Measurements from ENCODE around the gene EZH2.
A peak's percentile ranks its signal among the peaks of the same experiment; 100 is the strongest.

EZH2 gene

GRCh38 chr7:148884299-148885022 lies 370 bp upstream of the EZH2 start:
- no peak for TF ChIP-seq CTCF (IDR thresholded peaks at IDR 0.05; ENCODE audit: low read length, missing control alignments)
- peak; percentile 91 for DNase-seq (ENCODE audit: low read depth)
- H3K4me3 ChIP-seq (replicated peaks; ENCODE audit: low read depth, low read length) = peak overlapping the region; percentile 79

GRCh38 chr7:148883266-148884048 lies 634 bp downstream of the EZH2 start:
- no peak for TF ChIP-seq CTCF (IDR thresholded peaks at IDR 0.05; ENCODE audit: low read length, missing control alignments)
- no peak for DNase-seq (ENCODE audit: low read depth)
- H3K4me3 ChIP-seq (replicated peaks; ENCODE audit: low read depth, low read length) = peak overlapping the region; percentile 79

GRCh38 chr7:148882841-148883265 lies 1.2 kb downstream of the EZH2 start:
- H3K4me3 ChIP-seq (replicated peaks; ENCODE audit: low read depth, low read length) = peak overlapping the region; percentile 79
- DNase-seq (ENCODE audit: low read depth) = peak; percentile 7
- no peak for TF ChIP-seq CTCF (IDR thresholded peaks at IDR 0.05; ENCODE audit: low read length, missing control alignments)

GRCh38 chr7:148882192-148882591 lies 1.9 kb downstream of the EZH2 start:
- no peak for DNase-seq (ENCODE audit: low read depth)
- peak overlapping the region; percentile 79 for H3K4me3 ChIP-seq (replicated peaks; ENCODE audit: low read depth, low read length)
- TF ChIP-seq CTCF (IDR thresholded peaks at IDR 0.05; ENCODE audit: low read length, missing control alignments) = no peak

- no peak for DNase-seq (ENCODE audit: low read depth)
- H3K4me3 ChIP-seq (replicated peaks; ENCODE audit: low read depth, low read length) = no peak overlapping the region
Measured at GRCh38 chr7:148878317-148878716, 5.8 kb downstream of the EZH2 start.

GRCh38 chr7:148877517-148877916 lies 6.6 kb downstream of the EZH2 start:
- no peak for TF ChIP-seq CTCF (IDR thresholded peaks at IDR 0.05; ENCODE audit: low read length, missing control alignments)
- no peak overlapping the region for H3K4me3 ChIP-seq (replicated peaks; ENCODE audit: low read depth, low read length)
- no peak for DNase-seq (ENCODE audit: low read depth)

More at GRCh38 chr7:148878317-148878716, 5.8 kb downstream of the EZH2 start:
- no peak for TF ChIP-seq CTCF (IDR thresholded peaks at IDR 0.05; ENCODE audit: low read length, missing control alignments)

All from fibroblast of pulmonary artery (primary cell).